GM12878 (cell line): Measurements from ENCODE around the gene PACS2. TPM values are rescaled to one million over a fixed set of nuclear protein-coding genes. Genes with fewer than 3 reads are reported as not detected.

Experiments used
- ATAC-seq: fragments of 200-7000 bp; cut with Tn5 transposase; 3 replicates; pipeline ENCODE4 v1.9.1; 2020; ENCODE audit warnings: mild to moderate bottlenecking, moderate library complexity
- BruUV-seq: library from RNA; stranded (reverse); fragments of 400-500 nt; replicated peaks from 2 replicates; lab custom pipeline; 2021; lab: Mats Ljungman, UMichigan
- CTCF ChIA-PET: fragments of 300-600 bp; sonication (Branson Sonifier 250); formaldehyde crosslinking; extraction: SDS; loops from one replicate; lab custom pipeline; 2021; ENCODE audit warnings: inconsistent platforms; lab: Yijun Ruan, JAX
- POLR2A ChIA-PET: fragments of 350-600 bp; formaldehyde crosslinking; extraction: SDS; loops from one replicate; lab custom pipeline; 2021; ENCODE audit warnings: inconsistent platforms; lab: Charles Lee
- RAD21 ChIA-PET: fragments of 300-600 bp; sonication (Branson Sonifier 250); formaldehyde crosslinking; loops from one replicate; lab custom pipeline; 2023; ENCODE audit warnings: antibody characterized with exemption; ENCODE audit not compliant: unreplicated experiment; lab: Charles Lee
- SMC1A ChIA-PET: fragments of 300-600 bp; sonication (Branson Sonifier 250); formaldehyde crosslinking; loops from one replicate; lab custom pipeline; 2023; ENCODE audit not compliant: unreplicated experiment, uncharacterized antibody; lab: Charles Lee
- DNase-seq: peaks from one replicate; pipeline ENCODE4 v3.0.0-alpha.2; 2011; ENCODE audit warnings: low read depth, low spot score
- FAIRE-seq: peaks from 3 replicates; lab custom pipeline; 2011; peaks lifted over from hg19 to GRCh38; lab: Jason Lieb, UNC
- H2AFZ ChIP-seq: 2 replicates; pipeline ENCODE4 v1.6.0; 2011; ENCODE audit warnings: low read depth, low read length, control low read depth; ENCODE audit not compliant: control insufficient read depth
- H3K27ac ChIP-seq: 2 replicates; pipeline ENCODE4 v1.5.1; 2011; ENCODE audit warnings: control low read depth; ENCODE audit not compliant: control insufficient read depth, insufficient read depth
- H3K27me3 ChIP-seq, 2 experiments: replicated peaks in 1 of 2; 2 replicates each; pipeline versions ENCODE4 v1.6.0 to v1.6.1; 2011; ENCODE audit warnings: low read length in 1 of 2; ENCODE audit not compliant: control insufficient read depth in 2 of 2, insufficient read depth in 2 of 2
- H3K36me3 ChIP-seq, 2 experiments: 2 replicates each; pipeline ENCODE4 v1.5.1; 2011; ENCODE audit warnings: low read length in 1 of 2; ENCODE audit not compliant: control insufficient read depth in 2 of 2, insufficient read depth in 2 of 2
- H3K4me1 ChIP-seq: 2 replicates; pipeline ENCODE4 v1.6.1; 2011; ENCODE audit warnings: mild to moderate bottlenecking, low read length, moderate library complexity, mixed read lengths; ENCODE audit not compliant: control insufficient read depth, insufficient read depth
- H3K4me2 ChIP-seq: 2 replicates; pipeline ENCODE4 v1.6.0; 2011; ENCODE audit warnings: control low read depth; ENCODE audit not compliant: control insufficient read depth, insufficient read depth
- H3K4me3 ChIP-seq: fragments of 200-600 bp; sonication (generic); 2 replicates; pipeline ENCODE4 v1.5.1; 2016
- H3K79me2 ChIP-seq: 2 replicates; pipeline ENCODE4 v1.6.0; 2011; ENCODE audit warnings: low read length; ENCODE audit not compliant: control insufficient read depth, insufficient read depth
- H3K9ac ChIP-seq: 2 replicates; pipeline ENCODE4 v1.8.0; 2011; ENCODE audit warnings: low read length, control low read depth, mixed read lengths; ENCODE audit not compliant: control insufficient read depth, insufficient read depth
- H3K9me3 ChIP-seq: replicated peaks from 3 replicates; pipeline ENCODE4 v1.5.1; 2011; ENCODE audit warnings: mild to moderate bottlenecking, low read length; ENCODE audit not compliant: control insufficient read depth, insufficient read depth
- H4K20me1 ChIP-seq: 2 replicates; pipeline ENCODE4 v1.6.0; 2011; ENCODE audit not compliant: control insufficient read depth, insufficient read depth
- BACH1 ChIP-seq: fragments of 450-650 bp; IDR thresholded peaks from 2 replicates; pipeline ENCODE4 v1.6.1; 2017; ENCODE audit warnings: mild to moderate bottlenecking, borderline replicate concordance
- FOXK2 ChIP-seq: fragments of 450-650 bp; IDR thresholded peaks from 2 replicates; pipeline ENCODE4 v1.6.1; 2017; ENCODE audit warnings: mild to moderate bottlenecking, moderate library complexity
- FOXM1 ChIP-seq: IDR thresholded peaks from 2 replicates; pipeline ENCODE4 v1.6.1; 2012; ENCODE audit warnings: low read depth, mild to moderate bottlenecking, inconsistent platforms, low read length, moderate library complexity
- JUNB ChIP-seq: IDR thresholded peaks from 2 replicates; pipeline ENCODE4 v1.6.1; 2016; ENCODE audit warnings: antibody characterized with exemption, mild to moderate bottlenecking
- NR2C1 ChIP-seq: fragments of 450-650 bp; IDR thresholded peaks from 2 replicates; pipeline ENCODE4 v1.6.1; 2017; ENCODE audit warnings: antibody characterized with exemption, mild to moderate bottlenecking, moderate library complexity
- SP1 ChIP-seq: IDR thresholded peaks from one replicate; pipeline ENCODE4 v1.6.1; 2011; ENCODE audit warnings: low read depth, low read length
- TCF12 ChIP-seq: IDR thresholded peaks from 2 replicates; pipeline ENCODE4 v1.6.1; 2011; ENCODE audit warnings: low read depth, mild to moderate bottlenecking, low read length
- WGBS: methylation state at CpG from one replicate; pipeline ENCODE4 v1.1.6; 2016; ENCODE audit warnings: low lambda C conversion rate; ENCODE audit not compliant: insufficient replicate concordance, insufficient coverage; ENCODE audit errors: missing lambda C conversion rate; 5-methylcytosine and 5-hydroxymethylcytosine counted together
- in situ Hi-C: fragments of 300-500 bp; cut with MboI; formaldehyde crosslinking; loops from 9 replicates; pipeline ENCODE4 v1.14.3; 2018; ENCODE audit warnings: mixed read lengths
- intact Hi-C: fragments of 100-400 bp; cut with micrococcal nuclease; formaldehyde crosslinking; loops from one replicate; pipeline ENCODE4 v1.14.2; 2022; ENCODE audit not compliant: unreplicated experiment
- polyA plus RNA-seq, 11 experiments: library from polyadenylated mRNA; depleted of rRNA in 4 of 11; unstranded in 6 of 11; stranded (reverse) in 5 of 11; fragments of >200 nt; fragmentation: Nextera tagmentation in 4 of 11; fragmentation: Illumina TruSeq in 1 of 11; extraction: Ambion mirVana in 4 of 11; extraction: Trizol in 1 of 11; gene quantifications; 1 replicate in 1 of 11; 2 replicates in 10 of 11; pipeline versions ENCODE4 v1.2.1 to v1.2.3, GENCODE V29; 2011 to 2016; ENCODE audit warnings: inconsistent platforms in 2 of 11, missing spikeins in 2 of 11, low read depth in 1 of 11
- total RNA-seq, 4 experiments: library from RNA; depleted of rRNA in 3 of 4; stranded (reverse); fragments of >200 nt in 3 of 4; fragmentation: Illumina TruSeq in 1 of 4; extraction: Trizol in 1 of 4; gene quantifications; 2 replicates each; pipeline versions ENCODE4 v1.2.1 to v1.2.3, GENCODE V29; 2013 to 2021
- TF ChIP-seq, protein P1 (sequence below): IDR thresholded peaks from 2 replicates; pipeline ENCODE4 v1.6.1; 2011; ENCODE audit warnings: borderline replicate concordance, low read depth, mild to moderate bottlenecking, moderate library complexity, low read length; ENCODE audit not compliant: insufficient read depth, poor library complexity, severe bottlenecking
- TF ChIP-seq, protein P2 (sequence below): fragments of 450-650 bp; IDR thresholded peaks from 2 replicates; pipeline ENCODE4 v1.6.1; 2016; ENCODE audit warnings: mild to moderate bottlenecking, moderate library complexity, borderline replicate concordance
- TF ChIP-seq, protein P3 (sequence below): IDR thresholded peaks from 2 replicates; pipeline ENCODE4 v1.6.1; 2012; ENCODE audit warnings: low read depth, low read length, improper control_type of control experiment

The PACS2 gene
- total and polyA plus RNA-seq, 10 of the 15 experiments (the other 5 are each of a cell fraction or from before 2014, with no cell fraction given): 0.21 to 37.3 (median 9.4) TPM

DNA sequence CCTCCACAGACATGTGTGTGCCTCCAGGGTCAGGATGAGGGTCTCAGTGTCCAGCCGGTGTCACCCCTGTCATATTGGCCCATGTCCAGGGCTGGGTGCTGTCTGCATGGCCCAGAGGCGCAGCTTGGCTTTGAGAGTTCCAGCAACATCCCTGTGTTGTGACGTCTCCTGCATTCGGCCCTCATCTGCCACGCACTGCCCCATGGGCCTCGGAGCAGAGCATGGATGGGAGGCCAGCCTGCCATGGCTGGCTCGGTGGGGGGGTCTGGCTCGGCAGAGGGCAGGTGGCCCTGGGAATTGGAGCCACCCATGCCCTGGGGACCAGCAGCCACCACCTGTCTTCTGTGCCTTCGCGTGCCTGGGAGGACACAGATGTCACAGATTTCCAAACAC, 73.0 kb downstream of the PACS2 start:
- intact Hi-C loops (no loop called here), in situ Hi-C loops (no loop called here)
- DNase-seq (no peak), FAIRE-seq (no peak), ATAC-seq (no peak)
- no peaks in the 10 kb centered on the region for H3K79me2 ChIP-seq
- H3K27me3 ChIP-seq: no peaks in the 10 kb centered on the region
- H3K9ac ChIP-seq: no peak overlapping the region
- WGBS: 83% methylated on average over 10 of the region's 10 CpGs
- no peaks in the 10 kb centered on the region for H3K9me3 ChIP-seq
- H3K4me1 ChIP-seq: no peaks in the 10 kb centered on the region
- BruUV-seq: no TSS peak
- no peak overlapping the region for H3K4me3 ChIP-seq
- SMC1A ChIA-PET: no interaction called here
- H2AFZ ChIP-seq: no peak overlapping the region
- H4K20me1 ChIP-seq: no peaks in the 10 kb centered on the region
- no peak overlapping the region for H3K27ac ChIP-seq
- CTCF ChIA-PET: no interaction called here
- TF ChIP-seq FOXK2 (no peak), NR2C1 (no peak), SP1 (no peak), TCF12 (no peak), BACH1 (no peak), JUNB (no peak), FOXM1 (no peak)
- TF ChIP-seq, protein P1, sequence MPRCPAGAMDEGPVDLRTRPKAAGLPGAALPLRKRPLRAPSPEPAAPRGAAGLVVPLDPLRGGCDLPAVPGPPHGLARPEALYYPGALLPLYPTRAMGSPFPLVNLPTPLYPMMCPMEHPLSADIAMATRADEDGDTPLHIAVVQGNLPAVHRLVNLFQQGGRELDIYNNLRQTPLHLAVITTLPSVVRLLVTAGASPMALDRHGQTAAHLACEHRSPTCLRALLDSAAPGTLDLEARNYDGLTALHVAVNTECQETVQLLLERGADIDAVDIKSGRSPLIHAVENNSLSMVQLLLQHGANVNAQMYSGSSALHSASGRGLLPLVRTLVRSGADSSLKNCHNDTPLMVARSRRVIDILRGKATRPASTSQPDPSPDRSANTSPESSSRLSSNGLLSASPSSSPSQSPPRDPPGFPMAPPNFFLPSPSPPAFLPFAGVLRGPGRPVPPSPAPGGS: no peak
- TF ChIP-seq, protein P2, sequence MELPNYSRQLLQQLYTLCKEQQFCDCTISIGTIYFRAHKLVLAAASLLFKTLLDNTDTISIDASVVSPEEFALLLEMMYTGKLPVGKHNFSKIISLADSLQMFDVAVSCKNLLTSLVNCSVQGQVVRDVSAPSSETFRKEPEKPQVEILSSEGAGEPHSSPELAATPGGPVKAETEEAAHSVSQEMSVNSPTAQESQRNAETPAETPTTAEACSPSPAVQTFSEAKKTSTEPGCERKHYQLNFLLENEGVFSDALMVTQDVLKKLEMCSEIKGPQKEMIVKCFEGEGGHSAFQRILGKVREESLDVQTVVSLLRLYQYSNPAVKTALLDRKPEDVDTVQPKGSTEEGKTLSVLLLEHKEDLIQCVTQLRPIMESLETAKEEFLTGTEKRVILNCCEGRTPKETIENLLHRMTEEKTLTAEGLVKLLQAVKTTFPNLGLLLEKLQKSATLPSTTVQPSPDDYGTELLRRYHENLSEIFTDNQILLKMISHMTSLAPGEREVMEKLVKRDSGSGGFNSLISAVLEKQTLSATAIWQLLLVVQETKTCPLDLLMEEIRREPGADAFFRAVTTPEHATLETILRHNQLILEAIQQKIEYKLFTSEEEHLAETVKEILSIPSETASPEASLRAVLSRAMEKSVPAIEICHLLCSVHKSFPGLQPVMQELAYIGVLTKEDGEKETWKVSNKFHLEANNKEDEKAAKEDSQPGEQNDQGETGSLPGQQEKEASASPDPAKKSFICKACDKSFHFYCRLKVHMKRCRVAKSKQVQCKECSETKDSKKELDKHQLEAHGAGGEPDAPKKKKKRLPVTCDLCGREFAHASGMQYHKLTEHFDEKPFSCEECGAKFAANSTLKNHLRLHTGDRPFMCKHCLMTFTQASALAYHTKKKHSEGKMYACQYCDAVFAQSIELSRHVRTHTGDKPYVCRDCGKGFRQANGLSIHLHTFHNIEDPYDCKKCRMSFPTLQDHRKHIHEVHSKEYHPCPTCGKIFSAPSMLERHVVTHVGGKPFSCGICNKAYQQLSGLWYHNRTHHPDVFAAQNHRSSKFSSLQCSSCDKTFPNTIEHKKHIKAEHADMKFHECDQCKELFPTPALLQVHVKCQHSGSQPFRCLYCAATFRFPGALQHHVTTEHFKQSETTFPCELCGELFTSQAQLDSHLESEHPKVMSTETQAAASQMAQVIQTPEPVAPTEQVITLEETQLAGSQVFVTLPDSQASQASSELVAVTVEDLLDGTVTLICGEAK: no peak
- TF ChIP-seq, protein P3, sequence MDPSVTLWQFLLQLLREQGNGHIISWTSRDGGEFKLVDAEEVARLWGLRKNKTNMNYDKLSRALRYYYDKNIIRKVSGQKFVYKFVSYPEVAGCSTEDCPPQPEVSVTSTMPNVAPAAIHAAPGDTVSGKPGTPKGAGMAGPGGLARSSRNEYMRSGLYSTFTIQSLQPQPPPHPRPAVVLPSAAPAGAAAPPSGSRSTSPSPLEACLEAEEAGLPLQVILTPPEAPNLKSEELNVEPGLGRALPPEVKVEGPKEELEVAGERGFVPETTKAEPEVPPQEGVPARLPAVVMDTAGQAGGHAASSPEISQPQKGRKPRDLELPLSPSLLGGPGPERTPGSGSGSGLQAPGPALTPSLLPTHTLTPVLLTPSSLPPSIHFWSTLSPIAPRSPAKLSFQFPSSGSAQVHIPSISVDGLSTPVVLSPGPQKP: no peak
- RAD21 ChIA-PET: no interaction called here
- no peak overlapping the region for H3K4me2 ChIP-seq
- POLR2A ChIA-PET: interaction anchor here (1.3 kb wide), 1 partner anchor 9 kb away, joined by 8 read pairs; no protein-coding TSS in a partner anchor
- no peaks in the 10 kb centered on the region; a peak in 1 of 4 replicates for H3K36me3 ChIP-seq
